Right cardiac atrium (tissue), 5 donors: ENCODE data around the gene RDH16. TPM values are rescaled to one million over a fixed set of nuclear protein-coding genes. Genes with fewer than 3 reads are reported as not detected.
"Not testable (repeated sequence)": the region's sequence is repeated elsewhere in the genome, so short reads cannot be mapped to it uniquely, and the experiment has no call there.

Experiments
- ATAC-seq, 2 donors: fragments of 200-7000 bp; cut with Tn5 transposase; one replicate each; pipeline versions ENCODE4 v1.8.0 to v1.9.1; 2020; ENCODE audit warnings: moderate library complexity in 2 of 2, mild to moderate bottlenecking in 1 of 2
- DNase-seq, 3 donors: peaks; one replicate each; pipeline ENCODE4 v3.0.0-alpha.2; 2020
- H3K27ac ChIP-seq: one replicate; pipeline ENCODE4 v1.5.1; 2013; ENCODE audit warnings: mild to moderate bottlenecking, low read length, control low read depth, moderate library complexity
- H3K27me3 ChIP-seq: one replicate; pipeline ENCODE4 v1.6.1; 2013; ENCODE audit not compliant: control insufficient read depth, insufficient read depth
- H3K4me1 ChIP-seq: one replicate; pipeline ENCODE4 v1.6.1; 2013; ENCODE audit warnings: low read length; ENCODE audit not compliant: control insufficient read depth, insufficient read depth
- H3K4me3 ChIP-seq: one replicate; pipeline ENCODE4 v1.5.1; 2013; ENCODE audit warnings: low read length, control low read depth
- H3K9me3 ChIP-seq: one replicate; pipeline ENCODE4 v1.6.1; 2013; ENCODE audit warnings: low read length; ENCODE audit not compliant: control insufficient read depth
- whole genome bisulfite sequencing: extraction: QIAGEN DNeasy Blood & Tissue Kit; methylation state at CpG from one replicate; pipeline ENCODE4 v1.1.7; 2013; 5-methylcytosine and 5-hydroxymethylcytosine counted together
- intact Hi-C, 4 donors: fragments of 100-400 bp; cut with DNase I; formaldehyde crosslinking; loops; one replicate each; pipeline versions ENCODE4 v1.11.0 to v1.14.0; 2022 to 2023
- polyA plus RNA-seq: library from polyadenylated mRNA; stranded (reverse); fragments of 200-250 nt; gene quantifications from one replicate; pipeline ENCODE4 v1.2.3, GENCODE V29; 2013
- total RNA-seq, 4 donors: library from RNA; stranded (reverse); fragmentation: NEBNext Ultra II Directional; extraction: Animal tissue kit (Norgen Biotek cat#: 25700); gene quantifications; one replicate each; pipeline ENCODE4 v1.2.1, GENCODE V29; 2021
- donor health status: healthy with polysubstance abuse.
- donor health status: DM: no; HTN: yes; CAD: no.
- donor health status: DM: no; HTN: no; CAD: no.
- donor health status: DM: no; HTN: yes; CAD: no; lungs with severe emphysema.
- donor health status: DM: yes; HTN: yes; CAD: no.

Gene RDH16
- total and polyA plus RNA-seq, 5 donors, result 0.06 to 0.31 (median 0.28) TPM

DNA sequence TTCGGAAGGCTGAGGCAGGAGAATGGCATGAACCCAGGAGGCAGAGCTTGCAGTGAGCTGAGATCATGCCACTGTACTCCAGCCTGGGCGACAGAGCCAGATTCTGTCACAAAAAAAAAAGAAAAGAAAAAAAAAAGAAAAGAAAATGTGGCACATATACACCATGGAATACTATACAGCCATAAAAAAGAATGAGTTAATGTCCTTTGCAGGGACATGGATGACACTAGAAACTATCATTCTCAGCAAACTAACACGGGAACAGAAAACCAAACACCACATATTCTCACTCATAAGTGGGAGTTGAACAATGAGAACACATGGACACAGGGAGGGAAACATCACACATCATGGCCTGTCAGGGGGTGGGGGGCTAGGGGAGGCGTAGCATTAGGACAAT lies 20.0 kb upstream of the RDH16 start:
- H3K27ac ChIP-seq, H3K27me3 ChIP-seq, intact Hi-C loops, H3K4me3 ChIP-seq, H3K4me1 ChIP-seq, DNase-seq, ATAC-seq, H3K9me3 ChIP-seq: not testable (repeated sequence)
- 90% methylated on average over 4 of the region's 4 CpGs for WGBS

- ATAC-seq, H3K27ac ChIP-seq, H3K9me3 ChIP-seq, H3K27me3 ChIP-seq, H3K4me1 ChIP-seq, DNase-seq, intact Hi-C loops, H3K4me3 ChIP-seq: not testable (repeated sequence)
- 89% methylated on average over 3 of the region's 3 CpGs for WGBS
Observed at GRCh38 chr12:56974224-56974623, 16.8 kb upstream of the RDH16 start.

DNA sequence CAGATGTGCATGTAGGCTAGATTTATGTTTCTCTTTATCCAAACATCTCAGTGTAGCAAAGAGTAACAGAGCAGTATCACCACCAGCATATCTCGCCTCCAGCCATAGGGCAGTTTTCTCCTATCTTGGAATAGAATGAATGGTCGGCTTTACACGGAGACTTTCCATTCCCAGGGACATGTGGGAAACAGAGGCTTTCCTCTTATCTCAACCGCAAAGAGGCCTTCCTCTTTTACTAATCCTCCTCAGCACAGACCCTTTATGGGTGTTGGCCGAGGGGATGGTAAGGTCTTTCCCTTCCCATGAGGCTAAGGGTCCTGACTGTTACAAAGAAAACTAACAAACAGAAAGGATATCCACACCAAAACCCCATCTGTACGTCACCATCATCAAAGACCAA lies 11.5 kb upstream of the RDH16 start:
- intact Hi-C loops, DNase-seq, H3K9me3 ChIP-seq, H3K27me3 ChIP-seq, ATAC-seq, H3K4me1 ChIP-seq, H3K27ac ChIP-seq, H3K4me3 ChIP-seq: not testable (repeated sequence)
- 61% methylated on average over 6 of the region's 6 CpGs for WGBS

DNA sequence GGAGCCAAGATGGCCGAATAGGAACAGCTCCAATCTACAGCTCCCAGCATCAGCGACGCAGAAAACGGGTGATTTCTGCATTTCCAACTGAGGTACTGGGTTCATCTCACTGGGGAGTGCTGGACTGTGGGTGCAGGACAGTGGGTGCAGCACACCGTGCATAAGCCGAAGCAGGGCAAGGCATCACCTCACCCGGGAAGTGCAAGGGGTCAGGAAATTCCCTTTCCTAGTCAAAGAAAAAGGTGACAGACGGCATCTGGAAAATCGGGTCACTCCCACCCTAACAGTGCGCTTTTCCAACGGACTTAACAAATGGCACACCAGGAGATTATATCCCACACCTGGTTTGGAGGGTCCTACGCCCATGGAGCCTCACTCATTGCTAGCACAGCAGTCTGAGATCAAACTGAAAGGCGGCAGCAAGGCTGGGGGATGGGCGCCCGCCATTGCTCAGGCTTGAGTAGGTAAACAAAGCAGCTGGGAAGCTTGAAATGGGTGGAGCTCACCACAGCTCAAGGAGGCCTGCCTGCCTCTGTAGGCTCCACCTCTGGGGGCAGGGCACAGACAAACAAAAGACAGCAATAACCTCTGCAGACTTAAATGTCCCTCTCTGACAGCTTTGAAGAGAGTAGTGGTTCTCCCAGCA lies 8.7 kb upstream of the RDH16 start:
- H3K4me1 ChIP-seq, H3K27ac ChIP-seq, intact Hi-C loops, H3K4me3 ChIP-seq, H3K27me3 ChIP-seq, DNase-seq, H3K9me3 ChIP-seq, ATAC-seq: not testable (repeated sequence)
- 94% methylated on average over 15 of the region's 15 CpGs for WGBS

GRCh38 chr12:56965124-56965523 lies 7.7 kb upstream of the RDH16 start:
- intact Hi-C loops, DNase-seq: not testable (repeated sequence)
- 97% methylated on average over 4 of the region's 4 CpGs for WGBS

DNA sequence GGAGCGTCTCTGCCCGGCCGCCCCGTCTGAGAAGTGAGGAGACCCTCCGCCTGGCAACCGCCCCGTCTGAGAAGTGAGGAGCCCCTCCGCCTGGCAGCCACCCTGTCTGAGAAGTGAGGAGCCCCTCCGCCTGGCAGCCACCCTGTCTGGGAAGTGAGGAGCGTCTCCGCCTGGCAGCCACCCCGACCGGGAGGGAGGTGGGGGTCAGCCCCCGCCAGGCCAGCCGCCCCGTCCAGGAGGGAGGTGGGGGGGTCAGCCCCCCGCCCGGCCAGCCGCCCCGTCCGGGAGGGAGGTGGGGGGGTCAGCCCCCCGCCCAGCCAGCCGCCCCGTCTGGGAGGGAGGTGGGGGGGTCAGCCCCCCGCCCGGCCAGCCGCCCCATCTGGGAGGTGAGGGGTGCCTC lies 6.1 kb upstream of the RDH16 start:
- H3K27me3 ChIP-seq, intact Hi-C loops, H3K4me1 ChIP-seq, H3K4me3 ChIP-seq, ATAC-seq, H3K9me3 ChIP-seq, H3K27ac ChIP-seq: not testable (repeated sequence)
- peak in 1 of 3 donors; percentile 55 for DNase-seq
- 96% methylated on average over 16 of the region's 27 CpGs for WGBS

More at GRCh38 chr12:56965124-56965523, 7.7 kb upstream of the RDH16 start:
- not testable (repeated sequence) for H3K4me3 ChIP-seq, H3K9me3 ChIP-seq, H3K27me3 ChIP-seq, H3K27ac ChIP-seq, ATAC-seq, H3K4me1 ChIP-seq

DNA sequence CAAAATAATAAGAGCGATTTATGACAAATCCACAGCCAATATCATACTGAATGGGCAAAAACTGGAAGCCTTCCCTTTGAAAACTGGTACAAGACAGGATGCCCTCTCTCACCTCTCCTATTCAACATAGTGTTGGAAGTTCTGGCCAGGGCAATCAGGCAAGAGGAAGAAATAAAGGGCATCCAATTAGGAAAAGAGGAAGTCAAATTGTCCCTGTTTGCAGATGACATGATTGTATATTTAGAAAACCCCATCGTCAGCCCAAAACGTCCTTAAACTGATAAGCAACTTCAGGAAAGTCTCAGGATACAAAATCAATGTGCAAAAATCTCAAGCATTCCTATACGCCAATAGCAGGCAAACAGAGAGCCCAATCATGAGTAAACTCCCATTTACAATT lies 4.8 kb upstream of the RDH16 start:
- DNase-seq, ATAC-seq, intact Hi-C loops, H3K27me3 ChIP-seq, H3K4me3 ChIP-seq, H3K27ac ChIP-seq, H3K4me1 ChIP-seq, H3K9me3 ChIP-seq: not testable (repeated sequence)
- 53% methylated on average over 4 of the region's 4 CpGs for WGBS

- no peaks in the 10 kb centered on the region for H3K4me1 ChIP-seq
- intact Hi-C loops, result no loop called here
- no peak for ATAC-seq
- WGBS, result 81% methylated on average over 2 of the region's 2 CpGs
- DNase-seq, result no peak
- no peak overlapping the region for H3K4me3 ChIP-seq
- peaks cover 4% of the 10 kb centered on the region for H3K9me3 ChIP-seq
- H3K27me3 ChIP-seq, result no peaks in the 10 kb centered on the region
- no peak overlapping the region for H3K27ac ChIP-seq
Observed at GRCh38 chr12:56958422-56958821, 1.0 kb upstream of the RDH16 start.

DNA sequence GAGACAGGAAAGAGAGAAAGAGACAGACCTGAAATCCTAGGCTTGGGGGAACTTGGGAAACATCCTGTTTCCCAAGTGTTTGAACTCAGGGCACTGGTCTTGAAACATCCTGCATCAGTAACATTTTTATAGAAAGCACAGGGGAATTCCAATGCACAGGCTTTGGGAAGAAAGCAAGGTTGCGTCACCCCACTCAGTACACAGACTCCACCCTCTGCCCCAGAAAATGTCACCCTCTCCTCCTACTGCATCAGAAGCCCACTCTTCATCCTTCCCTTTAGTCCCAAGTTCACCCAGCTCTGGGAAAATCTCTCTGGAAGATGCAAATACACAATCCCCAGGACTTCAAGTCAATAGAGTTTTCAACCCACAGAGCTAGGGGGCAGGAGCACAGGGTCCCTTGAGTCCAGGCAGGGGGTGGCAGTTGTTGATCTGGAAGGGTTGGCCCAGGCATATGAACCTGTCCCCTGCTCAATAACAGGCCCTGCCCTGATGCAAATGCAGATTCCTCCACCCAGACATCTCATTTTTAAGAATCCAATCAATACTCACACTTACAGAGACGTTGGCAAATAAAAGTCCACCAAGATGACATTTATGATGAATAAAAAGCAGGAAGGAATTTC lies 1.7 kb downstream of the RDH16 start:
- DNase-seq (no peak), ATAC-seq (no peak)
- Histone ChIP-seq H3K4me1 (no peaks in the 10 kb centered on the region), H3K27ac (no peak overlapping the region), H3K9me3 (peaks cover 4% of the 10 kb centered on the region), H3K4me3 (no peak overlapping the region), H3K27me3 (no peaks in the 10 kb centered on the region)
- WGBS, result 61% methylated on average over 2 of the region's 2 CpGs
- intact Hi-C loops, result no loop called here

DNA sequence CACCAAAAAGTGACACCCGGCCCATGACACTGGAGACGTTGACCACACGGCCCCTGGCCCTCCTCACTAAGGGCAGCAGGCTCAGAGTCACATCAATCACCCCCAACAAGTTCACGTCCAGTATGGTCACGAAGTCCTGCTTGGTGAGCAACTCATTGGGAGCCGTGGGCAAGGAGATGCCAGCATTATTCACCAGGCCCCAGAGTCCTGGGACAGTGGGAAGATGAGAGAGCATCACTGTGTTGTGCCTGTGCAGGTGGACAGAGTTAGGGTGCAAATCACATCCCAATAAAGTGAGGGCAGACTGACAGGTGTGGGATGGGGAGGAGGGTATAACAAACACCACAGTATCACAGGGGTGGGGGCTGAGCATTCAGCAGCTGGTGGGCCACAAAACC lies 2.5 kb downstream of the RDH16 start:
- peaks cover 4% of the 10 kb centered on the region for H3K9me3 ChIP-seq
- H3K4me1 ChIP-seq, result no peaks in the 10 kb centered on the region
- H3K27ac ChIP-seq, result no peak overlapping the region
- intact Hi-C loops, result no loop called here
- ATAC-seq, result no peak
- 82% methylated on average over 6 of the region's 6 CpGs for WGBS
- no peaks in the 10 kb centered on the region for H3K27me3 ChIP-seq
- no peak overlapping the region for H3K4me3 ChIP-seq
- no peak for DNase-seq

- 91% methylated on average over 6 of the region's 6 CpGs for WGBS
- intact Hi-C loops, result no loop called here
- no peak overlapping the region for H3K27ac ChIP-seq
Observed at GRCh38 chr12:56954057-56954957, 3.1 kb downstream of the RDH16 start.

More at GRCh38 chr12:56954057-56954957, 3.1 kb downstream of the RDH16 start:
- H3K4me1 ChIP-seq, result no peaks in the 10 kb centered on the region
- no peak for ATAC-seq
- no peak overlapping the region for H3K4me3 ChIP-seq
- H3K9me3 ChIP-seq, result peaks cover 4% of the 10 kb centered on the region
- DNase-seq, result no peak
- no peaks in the 10 kb centered on the region for H3K27me3 ChIP-seq
